Measurements from ENCODE around the gene GSTO2.

GRCh38 chr10:104333032-104333727 is 64.2 kb downstream of the GSTO2 start:
- TF ChIP-seq EP300 (IDR thresholded peaks at IDR 0.05; ENCODE audit: low read depth) (no peak), CTCF (IDR thresholded peaks at IDR 0.05) (no peak)

Data from transverse colon (tissue), 3 donors.